Dermis microvascular lymphatic vessel endothelial cell (primary cell): ENCODE data around the gene CCSAP. TPM values are rescaled to one million over a fixed set of nuclear protein-coding genes. Genes with fewer than 3 reads are reported as not detected.
"Not testable (repeated sequence)": the region's sequence is repeated elsewhere in the genome, so short reads cannot be mapped to it uniquely, and the experiment has no call there.

Source experiments
- DNase-seq, 2 donors: peaks; one replicate each; pipeline versions ENCODE4 v3.0.0 to v3.0.0-alpha.2; 2010; ENCODE audit warnings: low read depth in 2 of 2
- total RNA-seq: library from RNA; depleted of rRNA; stranded (reverse); fragments of >200 nt; gene quantifications from 2 replicates; pipeline ENCODE4 v1.2.1, GENCODE V29; 2014

The CCSAP gene
- total RNA-seq, 1 donor from 2014 or later: 5.0 TPM

DNA sequence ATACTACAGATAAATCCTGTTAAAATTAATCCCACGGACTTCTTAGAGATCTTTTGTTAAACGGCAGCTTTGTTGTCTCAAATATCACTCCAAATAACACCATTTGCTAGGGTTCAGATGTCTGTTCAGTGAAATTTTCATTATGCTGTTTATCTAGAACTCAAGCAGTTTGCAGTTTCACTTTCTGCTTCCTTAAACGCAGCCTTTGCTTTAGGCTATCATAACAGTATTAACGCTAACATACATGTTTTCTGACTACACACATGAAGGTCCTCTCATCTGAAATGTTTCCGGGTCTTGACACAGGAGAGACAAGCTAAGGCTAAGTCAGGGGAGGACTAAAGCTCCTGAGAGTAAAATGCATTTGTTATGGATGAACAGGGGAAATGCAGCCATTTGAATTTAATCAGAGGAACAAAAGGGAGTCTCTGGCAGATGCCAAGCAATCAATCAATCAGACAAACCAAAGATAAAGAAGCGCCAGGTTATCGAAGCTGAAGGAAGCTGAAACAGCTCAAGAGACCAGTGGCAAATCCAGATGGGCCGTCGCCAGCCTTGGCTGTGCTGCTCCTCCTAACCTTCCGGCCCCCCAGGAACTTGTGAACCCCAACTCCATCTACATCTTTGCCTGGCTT lies 16.9 kb downstream of the CCSAP start:
- no peak for DNase-seq

- no peak for DNase-seq
These were observed 17.4 kb downstream of the CCSAP start for GRCh38 chr1:229325401-229325800.

DNA sequence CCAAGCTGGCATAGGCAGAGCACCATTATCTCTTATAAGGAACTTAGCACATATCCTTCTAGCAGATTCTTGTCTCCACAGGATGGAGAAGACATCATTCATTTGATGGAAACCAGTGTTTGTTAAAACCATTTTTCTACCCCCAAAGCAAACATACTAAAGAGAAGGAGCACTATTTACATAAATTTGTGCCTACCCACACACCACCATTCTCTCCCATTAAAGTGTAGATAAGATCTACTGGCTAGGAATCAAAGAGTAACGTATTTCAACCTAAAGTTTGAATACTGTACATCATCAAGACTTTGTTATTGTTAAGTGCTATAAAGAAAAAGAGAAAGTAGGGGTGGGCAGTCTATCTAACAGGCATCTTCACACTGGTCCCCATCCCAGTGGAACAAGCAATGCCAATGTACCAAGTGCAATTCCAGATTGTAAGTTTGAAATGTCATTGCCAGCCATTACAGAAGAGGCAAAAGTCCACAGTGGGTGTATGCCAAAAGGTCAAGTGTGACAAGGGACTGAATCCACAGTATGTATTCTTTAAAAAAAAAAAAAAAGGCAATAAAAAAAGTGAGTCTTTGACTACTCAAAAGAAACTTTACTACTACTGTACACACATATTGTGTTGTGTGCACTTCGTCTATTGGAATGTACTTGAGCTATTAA lies 18.8 kb downstream of the CCSAP start:
- no peak for DNase-seq

DNA sequence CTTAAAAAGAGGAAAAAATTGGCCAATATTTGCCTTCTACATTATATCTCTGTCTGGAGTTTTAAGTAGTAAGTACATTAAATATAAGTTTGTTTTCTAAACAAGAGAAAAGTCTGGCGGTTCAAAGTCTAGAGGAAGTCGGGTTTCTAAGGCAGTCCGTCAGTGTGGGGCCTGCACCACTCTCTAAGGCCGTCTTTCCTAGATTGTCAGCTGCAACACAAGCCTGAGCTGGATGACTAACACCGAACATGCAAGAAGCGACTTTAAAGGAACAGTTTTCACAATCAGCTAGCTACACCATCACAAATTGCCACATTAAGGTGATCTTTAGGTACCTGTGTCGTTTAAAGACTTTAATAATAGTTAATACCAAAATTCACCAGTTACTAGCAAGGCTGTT lies 19.6 kb downstream of the CCSAP start:
- no peak for DNase-seq

DNA sequence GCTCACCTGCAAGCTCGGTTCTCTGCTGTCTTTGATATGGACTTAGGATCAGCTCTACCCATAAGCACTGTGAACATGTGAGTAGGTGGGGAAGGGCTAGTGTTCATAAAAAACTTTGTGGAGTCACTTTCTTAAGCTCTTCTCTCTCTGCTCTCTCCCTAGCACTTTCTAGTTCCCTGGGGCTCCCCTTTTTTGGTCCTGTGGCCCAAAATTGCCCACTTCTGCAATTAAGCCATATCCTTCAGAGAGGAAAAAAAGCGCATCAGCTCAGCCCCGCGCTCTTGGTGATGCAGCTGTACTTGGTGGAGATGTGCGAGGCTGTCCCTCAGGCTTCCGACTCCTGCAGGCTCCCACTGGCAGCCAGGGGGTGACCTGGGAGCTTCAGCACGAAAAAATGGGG lies 23.4 kb downstream of the CCSAP start:
- DNase-seq: no peak

- peak in 1 of 2 donors; percentile 12 for DNase-seq
These were observed 24.8 kb downstream of the CCSAP start for GRCh38 chr1:229318056-229318455.

DNA sequence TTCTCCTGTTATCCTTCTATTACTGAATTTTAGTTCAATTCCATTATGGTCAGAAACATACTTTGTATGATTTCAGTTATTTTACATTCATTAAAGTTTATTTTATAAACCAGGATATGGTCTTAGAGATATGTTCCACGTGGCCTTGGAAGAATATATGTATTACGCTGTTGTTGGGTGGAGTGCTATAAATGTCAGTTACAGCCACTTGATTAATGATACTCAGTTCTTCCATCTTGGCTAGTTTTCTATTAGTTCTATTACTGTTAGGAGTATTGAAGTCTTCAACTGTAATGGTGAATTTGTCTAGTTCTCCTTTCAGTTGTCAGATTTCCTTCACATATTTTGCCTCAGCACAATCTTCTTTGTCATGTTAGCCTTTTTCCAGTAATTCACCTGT lies 26.7 kb downstream of the CCSAP start:
- DNase-seq: no peak

DNA sequence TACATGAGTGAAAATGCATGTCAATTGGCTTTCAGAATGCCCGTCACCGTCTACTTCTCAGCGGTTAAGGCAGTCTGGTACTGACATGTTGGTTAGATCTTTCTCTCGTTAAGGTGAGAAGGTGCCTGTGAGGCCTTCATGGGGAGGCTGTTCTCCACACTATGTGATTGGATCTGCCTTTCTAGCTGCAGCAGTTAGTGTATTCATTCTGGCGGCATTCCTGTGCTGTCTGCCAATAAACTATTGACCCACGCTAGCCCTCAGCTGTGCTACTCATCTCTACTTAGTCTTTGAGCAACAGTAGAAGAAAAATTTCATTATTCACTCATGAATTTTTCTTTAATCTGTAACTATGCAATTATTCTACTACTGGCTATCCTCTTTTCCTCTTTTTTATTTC lies 32.0 kb downstream of the CCSAP start:
- DNase-seq: no peak

DNA sequence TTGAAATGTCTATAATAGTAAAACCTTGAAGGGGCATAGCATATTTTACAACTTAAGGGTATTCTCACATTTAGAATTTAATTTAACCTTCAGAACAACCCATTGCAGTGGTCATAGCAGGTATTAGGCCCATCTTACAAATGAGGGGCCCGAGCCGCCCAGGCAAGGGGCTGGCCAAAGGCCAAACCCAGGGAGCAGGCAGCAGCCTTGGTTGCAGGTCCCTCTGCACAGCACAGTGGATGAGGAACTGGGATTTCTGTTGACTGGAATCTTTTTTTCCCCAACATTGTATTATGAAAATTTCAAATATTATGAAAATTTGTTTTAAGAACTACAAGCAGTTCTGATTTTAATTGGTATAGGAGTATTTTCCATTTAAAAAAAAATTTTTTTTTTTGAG lies 33.2 kb downstream of the CCSAP start:
- DNase-seq: no peak

- no peak for DNase-seq
These were observed 33.8 kb downstream of the CCSAP start for GRCh38 chr1:229309074-229309473.

DNA sequence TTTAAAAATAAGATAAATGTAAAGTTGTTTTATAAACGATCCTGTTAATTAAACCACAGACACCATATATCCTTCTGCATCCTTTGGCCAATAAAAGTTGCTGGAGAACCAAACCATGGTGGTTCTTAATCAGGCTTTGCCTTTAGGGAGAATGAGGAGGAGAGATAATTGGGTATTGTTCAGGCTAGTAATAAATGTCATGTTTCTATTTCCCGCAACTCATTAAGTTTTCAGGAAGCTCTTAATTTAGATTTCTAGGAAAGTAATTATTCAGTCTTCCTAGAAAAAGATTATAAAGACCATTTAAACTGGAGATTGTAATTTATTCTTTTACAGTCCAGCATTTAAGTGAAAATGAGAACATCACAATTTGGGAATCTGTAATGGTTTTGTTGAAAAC lies 37.5 kb downstream of the CCSAP start:
- no peak for DNase-seq

GRCh38 chr1:229303855-229304254 lies 39.0 kb downstream of the CCSAP start:
- no peak for DNase-seq

- DNase-seq: no peak
These were observed 40.1 kb downstream of the CCSAP start for GRCh38 chr1:229302740-229303139.

- DNase-seq: no peak
These were observed 42.6 kb downstream of the CCSAP start for GRCh38 chr1:229300099-229300757.

- DNase-seq: no peak
These were observed 43.9 kb downstream of the CCSAP start for GRCh38 chr1:229298887-229299503.

DNA sequence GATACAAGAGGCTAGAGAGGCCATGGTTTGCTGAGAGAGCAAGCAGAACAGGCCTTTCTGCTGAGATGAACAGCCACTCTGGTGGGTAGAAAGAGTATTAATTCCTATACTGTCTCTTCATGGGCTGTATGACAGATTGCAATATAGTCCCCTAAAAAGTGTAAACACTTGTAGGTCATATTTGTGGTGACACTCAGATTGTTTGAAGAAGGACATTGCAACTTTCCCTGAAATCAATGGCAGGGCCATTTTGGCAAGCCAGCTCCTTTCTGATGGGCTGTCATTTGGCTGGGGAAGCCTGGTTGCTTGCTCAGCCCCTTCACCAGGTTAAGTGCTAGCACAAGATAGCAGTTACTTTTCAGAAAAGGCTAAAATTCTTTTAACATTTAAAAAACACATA lies 44.4 kb downstream of the CCSAP start:
- no peak for DNase-seq

DNA sequence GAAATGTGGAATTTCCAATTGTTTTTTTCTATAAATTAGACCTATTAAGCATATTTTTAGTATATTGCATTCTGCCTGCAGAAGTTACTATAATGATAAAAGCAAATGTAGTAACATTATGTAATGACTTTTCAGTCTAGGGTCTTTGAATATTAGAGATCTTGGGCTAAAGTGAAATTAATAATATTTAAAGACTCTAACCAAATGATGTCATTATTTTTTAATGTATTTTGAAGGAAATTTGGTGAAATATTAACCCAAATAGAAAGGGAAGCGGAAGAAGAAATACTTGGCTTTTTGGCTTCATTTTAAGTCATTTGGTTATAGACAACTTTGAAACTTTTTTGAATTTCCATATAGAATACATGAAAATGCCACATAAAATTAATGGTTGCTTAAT lies 45.1 kb downstream of the CCSAP start:
- no peak for DNase-seq

- no peak for DNase-seq
These were observed 46.3 kb downstream of the CCSAP start for GRCh38 chr1:229296541-229296941.

DNA sequence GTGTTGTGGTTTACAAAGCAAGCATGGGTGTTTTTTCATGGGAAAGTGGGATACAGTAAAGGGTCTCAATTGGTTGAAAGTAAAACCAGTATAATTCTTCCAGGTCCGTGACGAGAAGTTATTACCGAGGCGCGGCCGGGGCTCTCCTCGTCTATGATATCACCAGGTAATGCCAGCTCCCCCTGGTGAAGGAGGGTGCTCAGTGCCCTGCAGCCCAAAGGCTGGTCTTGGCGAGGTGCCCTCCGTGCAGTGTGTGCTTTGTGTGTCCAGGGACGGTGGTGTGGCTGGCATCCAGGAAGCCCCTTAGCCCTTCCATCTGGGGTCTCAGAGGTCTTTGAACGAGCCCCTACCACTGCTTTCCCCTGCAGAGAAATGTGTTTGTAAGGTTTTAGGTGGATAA lies 47.1 kb downstream of the CCSAP start:
- DNase-seq: no peak

GRCh38 chr1:229293528-229294204 lies 49.2 kb downstream of the CCSAP start:
- DNase-seq: no peak

GRCh38 chr1:229291686-229292085 lies 51.2 kb downstream of the CCSAP start:
- not testable (repeated sequence) for DNase-seq

GRCh38 chr1:229288516-229288915 lies 54.3 kb downstream of the CCSAP start:
- no peak for DNase-seq
